IMR-90 (cell line): ENCODE measurements around the gene ALDH5A1.

ENCODE experiments used
- MAZ ChIP-seq: IDR thresholded peaks from 2 replicates; pipeline ENCODE4 v1.6.1; 2012; ENCODE audit warnings: low read depth, mild to moderate bottlenecking, low read length, improper control_type of control experiment, moderate library complexity, borderline replicate concordance
- MXI1 ChIP-seq: IDR thresholded peaks from 2 replicates; pipeline ENCODE4 v1.6.1; 2012; ENCODE audit warnings: low read depth, mild to moderate bottlenecking, low read length, moderate library complexity, borderline replicate concordance
- POLR2A ChIP-seq: IDR thresholded peaks from 2 replicates; pipeline ENCODE4 v1.6.1; 2012; ENCODE audit warnings: mild to moderate bottlenecking, low read depth, low read length
- RAD21 ChIP-seq: IDR thresholded peaks from 2 replicates; pipeline ENCODE4 v1.6.1; 2012; ENCODE audit warnings: low read length, improper control_type of control experiment
- RFX5 ChIP-seq: IDR thresholded peaks from 2 replicates; pipeline ENCODE4 v1.8.0; 2012; ENCODE audit warnings: low read depth, mild to moderate bottlenecking, low read length, moderate library complexity
- TF ChIP-seq, protein P1 (sequence below): conservative IDR thresholded peaks from 2 replicates; pipeline ENCODE4 v1.5.1; 2012; ENCODE audit warnings: mild to moderate bottlenecking, low read depth, low read length, improper control_type of control experiment

DNA sequence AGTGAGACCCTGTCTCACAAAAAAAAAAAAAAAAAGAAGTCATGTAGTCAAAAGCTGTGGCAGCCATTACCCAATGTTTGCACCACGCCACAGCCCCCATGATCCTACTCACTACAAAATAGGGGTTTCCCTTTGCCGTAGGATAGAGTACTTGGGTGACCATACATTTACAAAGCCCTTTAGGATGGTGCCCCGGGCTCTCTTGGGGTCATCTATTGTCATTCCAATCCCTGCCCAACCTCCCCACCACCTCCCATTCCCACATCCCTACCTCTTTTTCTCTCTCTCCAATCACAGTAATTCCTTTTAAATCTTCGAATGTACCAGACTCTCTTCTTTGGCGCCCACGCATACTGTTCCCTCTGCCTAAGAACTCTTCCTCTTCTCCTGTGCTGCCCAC, 76.6 kb downstream of the ALDH5A1 start:
- TF ChIP-seq RFX5 (no peak), MAZ (no peak), POLR2A (no peak), MXI1 (no peak), RAD21 (no peak)
- TF ChIP-seq, protein P1, sequence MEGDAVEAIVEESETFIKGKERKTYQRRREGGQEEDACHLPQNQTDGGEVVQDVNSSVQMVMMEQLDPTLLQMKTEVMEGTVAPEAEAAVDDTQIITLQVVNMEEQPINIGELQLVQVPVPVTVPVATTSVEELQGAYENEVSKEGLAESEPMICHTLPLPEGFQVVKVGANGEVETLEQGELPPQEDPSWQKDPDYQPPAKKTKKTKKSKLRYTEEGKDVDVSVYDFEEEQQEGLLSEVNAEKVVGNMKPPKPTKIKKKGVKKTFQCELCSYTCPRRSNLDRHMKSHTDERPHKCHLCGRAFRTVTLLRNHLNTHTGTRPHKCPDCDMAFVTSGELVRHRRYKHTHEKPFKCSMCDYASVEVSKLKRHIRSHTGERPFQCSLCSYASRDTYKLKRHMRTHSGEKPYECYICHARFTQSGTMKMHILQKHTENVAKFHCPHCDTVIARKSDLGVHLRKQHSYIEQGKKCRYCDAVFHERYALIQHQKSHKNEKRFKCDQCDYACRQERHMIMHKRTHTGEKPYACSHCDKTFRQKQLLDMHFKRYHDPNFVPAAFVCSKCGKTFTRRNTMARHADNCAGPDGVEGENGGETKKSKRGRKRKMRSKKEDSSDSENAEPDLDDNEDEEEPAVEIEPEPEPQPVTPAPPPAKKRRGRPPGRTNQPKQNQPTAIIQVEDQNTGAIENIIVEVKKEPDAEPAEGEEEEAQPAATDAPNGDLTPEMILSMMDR, result no peak
